Measurements from ENCODE around the gene MYCBP2.

Gene MYCBP2

GRCh38 chr13:77168237-77168636 is 158.7 kb downstream of the MYCBP2 start:
- no peak for TF ChIP-seq CTCF (IDR thresholded peaks at IDR 0.05; ENCODE audit: insufficient read depth, low read length, poor library complexity, severe bottlenecking)
- no peak for TF ChIP-seq EZH2phosphoT487 (conservative IDR thresholded peaks at IDR 0.05; ENCODE audit: low read length)
- H2AFZ ChIP-seq (ENCODE audit: low read depth, low read length, severe bottlenecking) = no peak overlapping the region
- no peaks in the 10 kb centered on the region for H3K9me2 ChIP-seq (replicated peaks; ENCODE audit: insufficient read depth, low read length)
- H3K79me2 ChIP-seq (ENCODE audit: insufficient read depth, low read length) = no peaks in the 10 kb centered on the region
- H3K9me3 ChIP-seq (ENCODE audit: insufficient read depth, low read length) = no peaks in the 10 kb centered on the region
- no peaks in the 10 kb centered on the region for H4K20me1 ChIP-seq (ENCODE audit: low read depth, low read length)
- no peak overlapping the region for H3K9ac ChIP-seq (ENCODE audit: low read length)
- no peak overlapping the region for H3K27ac ChIP-seq (ENCODE audit: low read depth, low read length)
- no peak overlapping the region for H3K4me3 ChIP-seq (ENCODE audit: insufficient read depth, low read length, poor library complexity, severe bottlenecking)
- no peak overlapping the region for H3K4me2 ChIP-seq (ENCODE audit: low read depth, low read length, poor library complexity, severe bottlenecking)
- 0 out of 2 replicates have a peak, but pooled peaks cover 4% of the 10 kb centered on the region for H3F3A ChIP-seq (ENCODE audit: insufficient read depth)
- H3K36me3 ChIP-seq (ENCODE audit: low read length) = peaks cover 80% of the 10 kb centered on the region
- H3K27me3 ChIP-seq (ENCODE audit: low read length) = no peaks in the 10 kb centered on the region

- Histone ChIP-seq H3K4me3 (ENCODE audit: insufficient read depth, low read length, poor library complexity, severe bottlenecking) (no peak overlapping the region), H3F3A (ENCODE audit: insufficient read depth) (no peaks in the 10 kb centered on the region), H3K9ac (ENCODE audit: low read length) (no peak overlapping the region), H3K36me3 (ENCODE audit: low read length) (peaks cover 65% of the 10 kb centered on the region), H4K20me1 (ENCODE audit: low read depth, low read length) (no peaks in the 10 kb centered on the region; the same call in 1 of the 2 replicates), H3K27me3 (ENCODE audit: low read length) (no peaks in the 10 kb centered on the region), H3K9me2 (replicated peaks; ENCODE audit: insufficient read depth, low read length) (no peaks in the 10 kb centered on the region), H3K79me2 (ENCODE audit: insufficient read depth, low read length) (no peaks in the 10 kb centered on the region), H3K9me3 (ENCODE audit: insufficient read depth, low read length) (no peaks in the 10 kb centered on the region), H3K27ac (ENCODE audit: low read depth, low read length) (no peak overlapping the region), H2AFZ (ENCODE audit: low read depth, low read length, severe bottlenecking) (no peak overlapping the region), H3K4me2 (ENCODE audit: low read depth, low read length, poor library complexity, severe bottlenecking) (no peak overlapping the region)
- TF ChIP-seq CTCF (IDR thresholded peaks at IDR 0.05; ENCODE audit: insufficient read depth, low read length, poor library complexity, severe bottlenecking) (no peak), EZH2phosphoT487 (conservative IDR thresholded peaks at IDR 0.05; ENCODE audit: low read length) (no peak)
These were observed 176.2 kb downstream of the MYCBP2 start for GRCh38 chr13:77150651-77151050.

GRCh38 chr13:77143431-77143830 is 183.5 kb downstream of the MYCBP2 start:
- no peak overlapping the region for H3K4me3 ChIP-seq (ENCODE audit: insufficient read depth, low read length, poor library complexity, severe bottlenecking)
- no peaks in the 10 kb centered on the region for H3K9me3 ChIP-seq (ENCODE audit: insufficient read depth, low read length)
- no peak overlapping the region for H3K27ac ChIP-seq (ENCODE audit: low read depth, low read length)
- H3K9me2 ChIP-seq (replicated peaks; ENCODE audit: insufficient read depth, low read length) = no peaks in the 10 kb centered on the region
- no peaks in the 10 kb centered on the region for H3K27me3 ChIP-seq (ENCODE audit: low read length)
- H2AFZ ChIP-seq (ENCODE audit: low read depth, low read length, severe bottlenecking) = no peak overlapping the region
- H3K36me3 ChIP-seq (ENCODE audit: low read length) = peaks cover 66% of the 10 kb centered on the region
- H4K20me1 ChIP-seq (ENCODE audit: low read depth, low read length) = no peaks in the 10 kb centered on the region; the same call in 1 of the 2 replicates
- H3K79me2 ChIP-seq (ENCODE audit: insufficient read depth, low read length) = no peaks in the 10 kb centered on the region
- no peak overlapping the region for H3K9ac ChIP-seq (ENCODE audit: low read length)
- no peaks in the 10 kb centered on the region for H3F3A ChIP-seq (ENCODE audit: insufficient read depth)
- TF ChIP-seq CTCF (IDR thresholded peaks at IDR 0.05; ENCODE audit: insufficient read depth, low read length, poor library complexity, severe bottlenecking) (no peak), EZH2phosphoT487 (conservative IDR thresholded peaks at IDR 0.05; ENCODE audit: low read length) (no peak)
- no peak overlapping the region for H3K4me2 ChIP-seq (ENCODE audit: low read depth, low read length, poor library complexity, severe bottlenecking)
